ENCODE results near the gene RHOF.
"Not testable (repeated sequence)": the region's sequence is repeated elsewhere in the genome, so short reads cannot be mapped to it uniquely, and the experiment has no call there.

The RHOF gene

DNA sequence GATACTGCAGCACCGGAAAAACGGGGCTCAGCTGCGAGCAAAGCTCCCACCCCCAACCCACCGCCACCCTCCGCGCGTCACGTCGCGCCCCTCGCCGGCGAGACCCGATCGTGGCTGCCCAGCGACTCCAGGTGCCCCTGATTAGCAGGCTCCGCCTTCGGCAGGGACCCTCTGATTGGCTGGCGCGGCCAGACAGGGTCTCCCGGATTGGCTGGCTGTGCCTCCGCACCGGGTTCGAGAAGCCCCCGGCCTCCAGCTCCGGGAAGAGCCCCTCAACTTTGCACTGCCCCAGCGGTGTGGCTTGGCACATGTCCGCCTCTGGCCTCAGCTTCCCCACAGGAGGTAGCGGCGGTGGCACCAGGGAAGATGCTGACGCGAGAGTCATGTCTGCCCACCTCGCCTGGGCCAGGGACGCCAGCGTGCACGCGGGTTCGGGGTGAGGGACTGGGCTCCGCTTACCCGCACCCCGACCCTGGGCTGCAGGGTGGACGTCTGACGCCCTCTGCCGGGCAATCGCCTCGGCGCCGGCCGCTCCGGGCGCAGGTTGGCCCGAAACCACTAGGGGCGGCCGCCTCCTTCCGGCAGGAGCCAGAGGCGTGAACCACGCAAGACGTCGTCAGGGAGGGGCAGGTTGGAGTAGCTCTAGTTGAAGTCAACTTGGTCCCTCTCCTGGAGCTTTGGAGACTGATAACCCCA, 498 bp upstream of the RHOF start:
- peak; percentile 99 for TF ChIP-seq CTCF (conservative IDR thresholded peaks at IDR 0.05)
- H3K27ac ChIP-seq = peak overlapping the region; percentile 100

- peak overlapping the region; percentile 100; the same call in 1 of the 2 replicates for H3K27ac ChIP-seq
- TF ChIP-seq CTCF (conservative IDR thresholded peaks at IDR 0.05) = no peak
Observed at GRCh38 chr12:121792607-121793439, 665 bp downstream of the RHOF start.

DNA sequence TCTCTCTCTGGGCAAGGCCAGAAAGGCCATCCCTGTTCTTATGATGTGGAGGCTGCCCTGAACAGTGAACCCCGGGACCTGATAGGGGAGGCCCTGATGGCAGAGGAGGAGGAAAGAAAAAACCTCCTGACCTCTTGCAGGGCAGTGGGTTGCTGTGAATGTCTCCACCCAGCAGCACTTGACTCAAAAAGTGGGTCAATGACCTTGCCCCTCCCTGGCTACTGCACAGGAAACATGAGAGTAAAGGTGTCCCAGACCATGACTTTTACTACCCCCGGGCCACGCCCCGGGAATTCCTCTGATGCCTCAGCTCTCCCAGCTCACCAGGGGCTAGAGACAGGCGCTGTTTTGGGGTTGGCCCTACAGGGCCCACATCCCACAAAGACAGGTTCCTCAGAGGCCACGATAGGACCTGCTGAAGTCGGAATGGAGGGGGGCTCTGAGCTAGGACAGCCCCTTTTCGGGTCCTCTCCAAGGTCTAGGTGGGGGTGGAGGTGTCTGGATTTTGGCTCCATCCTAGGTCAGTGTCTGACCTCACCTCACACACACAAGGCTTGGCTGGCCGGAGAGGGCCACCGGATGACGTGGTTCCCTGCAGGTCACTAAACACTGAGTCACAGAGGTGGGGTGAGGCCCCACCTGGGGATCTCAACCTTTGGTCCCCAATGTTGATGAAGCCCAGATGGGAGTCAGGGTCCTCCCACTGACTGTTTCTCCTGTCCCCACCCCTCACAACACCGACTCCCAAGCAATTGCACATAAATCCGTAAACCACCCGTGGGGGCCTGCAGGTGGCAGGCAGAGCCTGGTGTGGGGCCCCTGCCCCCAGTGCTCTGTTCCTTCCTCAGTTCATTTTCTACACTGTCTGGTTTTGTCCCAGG, 1.6 kb downstream of the RHOF start:
- no peak for TF ChIP-seq CTCF (conservative IDR thresholded peaks at IDR 0.05)
- H3K27ac ChIP-seq = no peak overlapping the region

DNA sequence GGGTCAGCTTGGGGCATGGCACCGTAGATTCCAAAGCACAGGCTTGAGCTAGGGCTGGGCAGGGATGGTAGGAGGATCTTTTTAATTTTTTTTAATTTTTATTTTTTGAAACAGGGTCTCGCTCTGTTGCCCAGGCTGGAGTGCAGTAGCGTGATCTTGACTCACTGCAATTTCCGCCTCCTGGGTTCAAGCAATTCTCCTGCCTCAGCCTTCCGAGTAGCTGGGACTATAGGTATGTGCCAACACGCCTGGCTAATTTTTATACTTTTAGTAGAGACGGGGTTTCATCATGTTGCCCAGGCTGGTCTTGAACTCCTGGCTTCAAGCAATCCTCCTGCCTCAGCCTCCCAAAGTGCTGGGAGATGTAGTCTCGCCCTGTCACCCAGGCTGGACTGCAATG, 2.7 kb downstream of the RHOF start:
- not testable (repeated sequence) for H3K27ac ChIP-seq

DNA sequence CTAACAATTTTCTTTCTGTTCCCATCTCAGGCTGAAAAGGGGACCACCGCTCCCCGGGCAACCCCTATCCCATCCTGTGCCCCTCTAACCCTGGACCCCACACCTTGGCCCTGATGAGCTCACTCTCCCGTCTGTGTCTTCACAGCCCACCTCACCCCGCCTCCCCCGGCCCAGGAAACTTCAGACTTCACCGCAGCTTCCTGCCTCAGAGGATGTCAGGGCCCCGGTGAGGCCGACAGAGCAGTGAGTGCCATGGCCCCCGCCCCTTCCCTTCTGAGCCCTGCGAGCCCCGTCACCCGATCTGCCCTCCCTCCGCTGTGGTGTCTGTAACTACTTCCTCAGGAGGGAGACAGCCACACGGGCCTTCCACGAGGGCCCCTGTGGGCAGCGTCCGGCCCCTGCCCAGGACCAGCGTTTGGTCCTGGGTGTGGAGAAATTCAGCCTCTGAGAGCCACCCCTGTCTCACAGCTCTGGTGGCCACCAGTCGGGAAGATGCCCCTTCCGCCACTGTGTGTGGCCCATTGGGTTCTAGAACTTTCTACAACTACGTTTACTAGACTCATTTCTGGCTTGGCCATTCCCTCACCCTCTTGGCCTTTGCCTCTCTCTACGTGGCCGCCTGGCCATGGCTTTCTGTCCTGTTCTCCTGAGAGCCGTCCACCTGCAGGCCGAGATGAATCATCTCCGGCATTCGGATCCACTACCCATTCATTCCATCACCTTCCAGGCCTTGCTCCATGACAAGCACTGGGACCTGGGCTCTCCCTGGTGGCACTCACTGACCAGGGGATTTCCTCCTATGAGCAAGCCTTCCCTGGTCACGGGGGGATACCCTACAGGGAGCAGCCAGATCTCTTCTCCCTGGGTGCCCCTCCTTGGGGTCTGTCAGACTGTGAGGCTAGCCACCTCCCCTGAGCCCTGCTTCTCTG, 3.4 kb downstream of the RHOF start:
- H3K27ac ChIP-seq = no peak overlapping the region
- TF ChIP-seq CTCF (conservative IDR thresholded peaks at IDR 0.05) = no peak

DNA sequence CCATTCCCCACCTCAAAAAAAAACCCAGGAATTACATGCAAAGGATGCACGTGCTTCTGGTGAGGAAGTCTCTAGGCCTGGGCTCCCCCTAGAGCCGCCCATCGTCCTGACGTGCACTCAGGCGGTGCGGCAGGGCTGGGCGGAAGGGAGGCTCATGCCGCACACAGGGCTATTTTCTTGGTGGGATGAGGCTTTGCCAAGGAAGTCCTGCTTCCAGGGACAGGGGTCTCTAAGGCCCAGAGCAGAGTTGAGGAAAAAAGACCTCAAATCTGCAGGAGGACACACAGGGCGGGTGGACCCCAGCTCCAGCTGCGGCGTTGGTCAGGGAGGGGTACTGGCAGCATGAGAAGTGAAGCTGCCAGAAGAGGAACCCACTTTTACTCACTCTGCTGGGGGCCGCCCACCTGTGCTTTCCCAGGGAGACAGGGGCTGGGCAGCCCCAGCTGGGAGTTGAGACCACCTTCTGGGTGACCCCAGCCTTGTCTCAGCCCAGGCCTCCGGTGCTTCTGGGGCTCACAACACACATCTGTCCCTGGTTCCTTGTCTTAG, 4.2 kb downstream of the RHOF start:
- no peak overlapping the region for H3K27ac ChIP-seq
- no peak for TF ChIP-seq CTCF (conservative IDR thresholded peaks at IDR 0.05)
